GM19395 (cell line): ENCODE data around the gene PARVB.

Source experiments
- ATAC-seq: cut with Tn5 transposase; IDR thresholded peaks from one replicate; pipeline ENCODE4 v1.9.1; 2021; ENCODE audit warnings: mild to moderate bottlenecking, moderate library complexity; ENCODE audit not compliant: unreplicated experiment

The PARVB gene

DNA sequence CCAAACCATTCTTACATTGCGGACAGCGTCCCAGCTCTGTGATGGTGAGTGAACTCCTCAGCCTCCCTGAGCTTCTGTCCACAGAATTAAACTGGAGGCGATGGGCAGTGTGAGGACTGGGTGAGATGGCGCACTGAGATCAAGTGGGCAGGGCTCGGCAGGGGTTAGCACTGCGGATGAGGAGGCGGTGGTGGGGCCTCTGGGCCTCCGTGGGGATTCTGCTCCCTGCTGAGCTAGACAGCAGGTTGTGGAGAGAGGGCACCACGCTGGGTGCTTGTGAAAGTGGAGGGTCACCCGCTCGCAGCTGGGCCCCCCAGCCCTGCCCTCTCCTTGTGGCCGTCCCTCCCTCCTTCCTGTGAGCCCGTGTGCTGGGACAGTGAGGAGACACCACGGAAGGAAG lies 131.0 kb downstream of the PARVB start:
- no peak for ATAC-seq

DNA sequence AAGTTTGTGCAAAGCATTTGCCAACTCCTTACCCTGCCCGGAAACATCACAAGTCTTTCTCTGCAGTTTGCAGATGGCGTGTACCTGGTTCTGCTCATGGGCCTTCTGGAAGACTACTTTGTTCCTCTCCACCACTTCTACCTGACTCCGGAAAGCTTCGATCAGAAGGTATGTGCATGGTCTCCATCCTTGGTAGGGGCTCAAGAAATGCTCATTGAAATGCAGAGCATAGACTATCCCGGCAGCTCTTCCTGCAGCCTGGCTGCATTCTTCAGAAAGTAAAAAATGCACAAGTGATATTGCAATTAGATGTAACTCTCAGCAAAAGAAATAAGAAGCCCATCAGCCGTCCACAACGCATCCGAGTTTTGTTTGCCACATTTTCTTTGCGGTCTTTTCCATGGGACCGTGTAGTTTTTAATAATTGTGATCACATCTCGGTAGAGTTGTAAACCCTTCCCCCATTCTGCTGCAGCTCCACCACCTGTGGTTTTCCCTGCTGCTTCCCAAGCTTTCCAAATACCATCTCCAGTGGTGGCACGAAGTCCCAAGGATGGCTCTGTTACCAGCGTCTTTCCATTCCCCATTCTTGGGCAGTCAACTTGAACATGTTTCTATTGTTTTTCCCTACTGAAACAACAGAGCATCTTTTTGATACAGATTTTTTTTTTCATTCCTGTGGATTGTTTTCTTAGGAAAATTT lies 134.0 kb downstream of the PARVB start:
- ATAC-seq: no peak

DNA sequence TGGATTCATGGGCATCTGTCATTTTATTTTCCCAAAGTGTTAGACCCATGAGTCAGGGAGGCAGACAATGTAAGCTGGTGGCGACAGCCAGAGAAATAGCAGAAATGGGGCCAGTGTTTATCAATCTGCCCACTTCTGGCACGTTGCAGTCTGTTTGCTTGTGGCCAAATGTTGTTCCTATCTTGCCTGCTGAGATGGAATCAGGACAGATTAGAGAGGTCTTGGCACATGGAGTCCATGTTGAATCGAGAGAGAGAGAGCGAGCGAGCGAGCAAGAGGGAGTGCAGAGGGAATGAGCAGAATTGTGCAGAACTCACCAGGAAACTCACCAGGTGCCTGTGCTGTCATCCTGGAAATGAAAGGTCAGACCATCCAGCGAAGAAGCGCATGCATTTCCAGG lies 134.7 kb downstream of the PARVB start:
- ATAC-seq: no peak

DNA sequence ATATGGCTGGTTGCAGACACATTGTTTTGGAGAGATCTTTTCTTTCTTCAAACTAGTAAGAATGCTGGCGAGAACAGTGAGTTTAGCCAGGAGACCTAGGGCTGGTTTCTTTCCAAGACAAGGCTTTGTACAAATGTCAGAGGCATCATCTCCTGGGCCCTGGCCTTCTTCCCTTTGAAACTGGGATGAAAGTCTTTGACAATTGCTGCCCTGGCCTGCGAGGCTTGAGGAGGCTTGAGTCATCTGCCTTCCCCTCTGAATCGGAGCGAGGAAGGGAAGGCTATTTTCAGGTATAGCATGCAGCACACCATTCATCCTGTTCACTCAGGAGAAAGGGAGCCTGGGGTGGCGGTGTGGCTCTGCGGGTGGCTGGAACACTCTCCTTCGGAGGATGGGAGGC lies 135.1 kb downstream of the PARVB start:
- no peak for ATAC-seq

DNA sequence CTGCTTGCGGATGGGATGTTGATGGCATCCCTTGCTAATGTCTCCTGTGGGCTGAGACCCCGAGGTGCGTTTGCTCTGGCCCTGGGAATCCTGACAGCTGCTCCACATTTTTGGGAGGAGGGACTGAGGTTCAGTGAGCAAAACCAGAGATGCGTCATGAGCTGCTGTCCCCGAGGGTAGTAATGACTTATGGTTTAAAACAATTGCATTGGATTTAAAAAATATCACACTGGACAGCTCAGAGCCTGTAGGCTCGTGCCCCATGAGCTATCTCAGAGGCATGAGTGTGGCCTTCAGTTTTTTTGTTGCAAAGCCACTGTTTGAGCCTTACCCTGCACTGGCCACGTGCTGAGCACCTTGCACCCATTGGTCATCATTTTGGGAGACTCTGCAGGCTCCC lies 135.7 kb downstream of the PARVB start:
- ATAC-seq: no peak

DNA sequence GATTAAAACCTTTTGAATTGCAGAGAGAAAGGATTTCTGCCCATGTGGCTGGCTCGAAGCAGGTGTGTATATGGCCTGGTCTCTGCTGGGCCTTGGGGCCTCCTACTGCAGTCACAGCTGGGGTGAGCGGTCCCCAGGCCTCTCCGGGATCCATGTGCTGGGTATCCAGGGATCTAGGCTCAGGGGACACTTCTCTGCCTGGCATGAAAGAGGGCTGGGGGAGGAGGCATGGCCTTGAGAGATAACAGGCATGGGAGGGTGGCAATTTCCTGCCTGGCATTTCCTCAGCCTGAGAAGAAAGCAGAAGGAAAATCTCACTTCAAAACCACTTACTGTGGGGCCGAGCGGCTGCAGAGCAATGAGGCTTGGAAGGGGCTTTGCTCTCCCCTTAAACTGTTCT lies 136.3 kb downstream of the PARVB start:
- no peak for ATAC-seq

DNA sequence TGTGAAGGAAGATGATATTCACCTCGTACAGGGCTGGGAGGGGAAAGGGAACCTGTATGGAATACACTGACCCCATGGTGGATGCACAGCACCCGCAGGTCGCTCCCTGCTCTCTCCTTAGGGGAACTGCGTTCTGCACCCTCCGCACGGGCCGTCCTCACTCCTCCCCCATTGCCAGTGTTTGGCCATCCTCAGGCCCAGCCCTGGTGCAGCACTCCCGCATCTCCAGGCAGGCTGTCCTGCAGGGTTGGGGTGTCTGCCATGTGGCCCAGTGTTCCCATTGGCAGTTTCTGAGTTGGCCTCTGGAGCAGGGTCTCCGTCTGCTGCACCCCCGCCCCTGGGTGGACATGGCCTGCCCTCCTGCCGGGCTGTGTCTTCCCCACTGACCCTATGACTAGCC lies 137.6 kb downstream of the PARVB start:
- ATAC-seq: no peak

DNA sequence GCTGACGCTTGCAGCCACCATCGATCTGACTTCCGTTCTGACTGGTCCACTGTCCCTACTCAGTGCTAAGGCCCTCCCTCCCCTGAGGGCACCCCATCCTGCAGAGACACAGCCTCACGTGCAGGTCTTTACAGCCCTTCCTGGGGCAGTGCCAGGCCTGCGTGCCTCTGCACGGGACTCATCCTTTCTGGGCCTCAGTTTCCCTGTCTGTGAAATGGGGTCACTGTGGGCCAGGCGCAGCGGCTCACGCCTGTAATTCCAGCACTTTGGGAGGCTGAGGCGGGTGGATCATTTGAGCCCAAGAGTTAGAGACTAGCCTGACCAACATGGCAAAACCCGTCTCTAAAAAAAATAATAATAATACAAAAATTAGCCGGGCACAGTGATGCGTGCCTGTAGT lies 138.9 kb downstream of the PARVB start:
- no peak for ATAC-seq

DNA sequence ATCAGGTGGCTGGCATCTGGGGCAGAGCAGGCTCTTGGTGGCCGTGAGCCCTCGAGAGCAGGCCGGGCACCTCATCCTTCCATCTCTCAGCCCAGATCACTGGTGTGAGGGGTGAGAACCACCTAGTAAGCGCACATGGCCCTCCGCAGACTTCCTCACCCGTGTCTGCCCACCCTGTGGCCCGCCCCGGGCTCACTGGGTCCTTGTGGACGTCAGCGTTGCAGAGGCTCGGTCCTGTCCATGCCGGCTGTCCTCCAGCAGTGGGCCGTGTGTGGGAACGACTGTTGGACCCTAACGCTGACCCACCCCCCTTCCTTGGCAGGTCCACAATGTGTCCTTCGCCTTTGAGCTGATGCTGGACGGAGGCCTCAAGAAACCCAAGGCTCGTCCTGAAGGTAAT lies 139.4 kb downstream of the PARVB start:
- ATAC-seq: no peak

DNA sequence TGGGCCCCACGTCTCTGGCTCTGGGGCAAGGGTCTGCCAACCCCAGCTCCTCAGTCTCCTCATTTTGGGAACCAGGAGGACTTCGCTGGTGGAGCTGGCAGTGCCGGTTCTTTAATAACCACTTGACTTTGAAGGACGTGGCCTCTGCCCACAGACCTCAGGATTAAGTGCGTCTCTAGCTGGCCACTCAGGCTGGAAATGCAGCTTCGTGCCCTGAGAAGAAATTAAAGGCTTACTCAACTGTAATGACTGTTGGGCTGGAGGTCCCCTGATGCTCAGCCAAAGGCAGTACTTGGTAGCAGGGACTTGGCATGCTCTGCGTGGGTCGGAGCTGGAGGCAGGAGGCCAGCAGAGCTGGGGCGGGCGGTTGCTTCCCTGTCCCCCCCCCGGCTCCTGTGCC lies 139.9 kb downstream of the PARVB start:
- no peak for ATAC-seq

DNA sequence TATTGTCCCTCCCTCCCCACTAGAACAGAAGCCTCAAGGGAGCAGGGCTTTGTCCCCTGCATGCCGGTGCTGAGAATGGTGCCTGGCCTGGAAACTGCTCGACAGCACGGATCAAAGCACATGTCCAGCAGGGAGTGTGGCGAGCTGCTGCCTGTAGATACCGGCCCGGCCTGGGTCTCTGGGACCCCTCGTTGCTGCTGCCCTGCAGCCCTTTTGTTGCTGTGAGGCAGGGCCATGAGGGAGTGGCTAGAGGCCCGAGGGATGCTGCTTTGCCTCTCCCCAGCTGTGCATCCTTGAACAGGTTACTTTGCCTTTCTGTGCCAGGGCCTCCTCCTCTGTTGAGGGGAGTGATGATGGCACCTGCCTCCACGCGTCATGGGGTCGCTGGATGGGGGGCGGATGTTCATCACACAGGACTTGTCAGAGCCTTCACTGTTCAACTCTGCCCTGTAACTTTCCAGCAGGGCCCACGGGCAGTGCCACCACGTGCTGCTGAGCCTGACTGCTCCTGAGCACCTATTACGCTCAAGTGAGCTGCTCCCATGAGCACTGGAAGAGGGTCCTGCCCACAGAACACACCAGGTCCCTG lies 141.3 kb downstream of the PARVB start:
- no peak for ATAC-seq

DNA sequence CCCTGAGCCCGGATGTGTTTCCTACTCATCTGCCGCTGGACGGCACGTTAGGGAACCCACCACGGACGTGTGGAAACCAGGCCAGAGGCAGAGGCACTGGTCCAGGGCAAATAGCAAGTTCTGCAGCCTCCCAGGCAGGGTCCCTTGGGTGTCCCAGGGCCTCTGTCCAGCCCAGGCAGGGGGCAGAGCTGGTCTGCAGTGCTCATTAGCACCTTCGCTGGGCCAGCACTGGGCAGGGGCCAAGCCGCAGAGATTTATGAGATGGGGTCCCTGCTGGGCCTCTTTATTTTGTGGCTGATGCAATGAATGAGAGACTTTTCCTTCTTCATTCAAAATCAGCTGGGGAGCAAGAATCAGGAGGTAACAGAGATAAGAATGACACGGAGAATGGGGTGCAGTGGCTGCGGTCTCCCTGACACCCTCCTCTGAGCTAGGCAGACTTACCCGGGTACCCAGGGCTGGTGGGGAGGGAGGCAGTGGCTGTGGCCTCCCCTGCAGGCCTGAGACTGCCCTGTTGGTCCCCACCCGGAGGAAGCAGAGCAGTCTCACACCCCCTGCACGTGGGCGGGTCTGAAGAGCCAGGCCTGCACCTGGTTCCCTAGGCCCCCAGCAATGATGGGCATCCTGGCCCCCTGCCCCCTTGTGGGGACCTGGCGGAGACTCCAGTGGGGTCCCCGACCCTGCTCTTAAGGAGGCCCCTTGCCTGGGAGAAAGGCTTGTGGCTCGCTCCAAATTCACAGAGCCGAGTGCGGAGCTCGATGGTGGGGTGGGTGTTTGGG lies 142.6 kb downstream of the PARVB start:
- ATAC-seq: no peak

DNA sequence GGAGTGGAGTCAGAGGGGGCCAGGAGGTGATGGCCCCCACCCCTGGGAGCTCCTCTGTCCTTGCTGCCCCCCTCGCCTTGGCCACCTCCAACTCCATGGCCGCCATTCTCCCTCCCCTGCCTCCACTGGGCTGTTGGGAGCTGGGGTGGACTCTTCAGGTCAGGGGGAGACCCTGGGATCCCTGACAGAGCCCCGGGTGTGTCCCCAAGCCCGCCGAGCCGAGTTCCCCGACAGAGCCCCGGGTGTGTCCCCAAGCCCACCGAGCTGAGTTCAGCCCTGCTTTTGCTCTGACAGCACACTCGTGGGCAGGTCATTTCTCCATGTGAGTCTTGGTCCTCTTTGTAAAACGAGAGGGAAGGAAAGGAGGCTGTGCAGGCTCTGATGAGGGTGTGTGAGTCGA lies 143.4 kb downstream of the PARVB start:
- no peak for ATAC-seq

DNA sequence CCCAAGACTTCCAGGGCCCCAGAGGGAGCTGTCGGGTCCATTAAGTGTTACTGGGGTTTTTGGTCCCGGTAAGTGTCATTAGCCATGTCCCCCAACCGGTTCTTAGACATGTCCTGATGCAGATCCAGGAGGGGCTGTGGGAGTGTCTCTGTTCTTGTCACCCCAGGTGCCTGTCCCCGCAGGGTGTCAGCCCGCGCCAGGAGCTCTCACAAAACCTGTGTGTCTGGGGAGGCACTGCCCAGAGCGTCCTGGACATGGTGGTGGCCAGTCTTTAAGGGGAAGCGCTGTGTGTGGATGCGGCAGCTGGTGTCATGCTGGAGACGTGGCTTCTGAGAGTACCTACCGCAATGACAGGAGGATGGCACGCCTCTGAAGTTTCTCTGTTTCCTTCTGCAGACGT lies 144.1 kb downstream of the PARVB start:
- no peak for ATAC-seq

DNA sequence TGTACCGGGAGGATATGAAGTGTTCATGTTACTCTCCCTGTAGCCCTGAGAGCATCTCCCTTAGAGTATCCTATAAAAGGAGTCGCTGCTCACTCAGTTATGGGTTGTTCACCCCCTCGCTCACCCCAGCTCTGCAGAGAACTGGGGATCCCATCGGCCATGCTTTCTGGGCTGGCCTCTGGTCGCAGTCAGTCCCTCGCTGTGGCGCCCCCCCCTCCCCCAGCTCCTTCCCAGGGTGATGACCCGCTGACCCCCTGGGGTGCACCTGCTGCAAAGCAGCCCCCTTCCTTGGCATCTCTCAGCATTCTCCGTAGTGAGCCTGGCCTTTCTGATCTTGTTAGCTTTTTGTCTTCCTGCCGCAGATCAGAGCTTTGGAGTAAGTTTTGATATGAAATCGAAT lies 146.4 kb downstream of the PARVB start:
- ATAC-seq: no peak

DNA sequence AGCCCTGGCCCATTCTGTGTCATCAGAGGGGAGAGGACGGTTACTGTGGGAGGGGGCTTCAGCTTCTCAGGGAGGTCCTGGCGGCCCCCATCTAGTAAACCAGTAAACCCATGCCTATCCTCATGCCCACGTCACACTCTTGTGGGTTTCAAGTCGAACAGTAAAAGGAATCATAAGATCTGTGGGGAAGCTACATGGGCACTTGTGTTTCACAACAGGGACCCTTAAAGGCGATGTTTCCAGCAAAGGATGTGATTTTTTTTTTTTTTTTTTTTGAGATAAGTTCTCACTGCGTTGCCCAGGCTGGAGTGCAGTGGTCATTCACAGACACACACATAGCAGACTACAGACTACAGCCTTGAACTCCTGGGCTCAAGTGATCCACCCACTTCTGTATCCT lies 147.5 kb downstream of the PARVB start:
- ATAC-seq: no peak

DNA sequence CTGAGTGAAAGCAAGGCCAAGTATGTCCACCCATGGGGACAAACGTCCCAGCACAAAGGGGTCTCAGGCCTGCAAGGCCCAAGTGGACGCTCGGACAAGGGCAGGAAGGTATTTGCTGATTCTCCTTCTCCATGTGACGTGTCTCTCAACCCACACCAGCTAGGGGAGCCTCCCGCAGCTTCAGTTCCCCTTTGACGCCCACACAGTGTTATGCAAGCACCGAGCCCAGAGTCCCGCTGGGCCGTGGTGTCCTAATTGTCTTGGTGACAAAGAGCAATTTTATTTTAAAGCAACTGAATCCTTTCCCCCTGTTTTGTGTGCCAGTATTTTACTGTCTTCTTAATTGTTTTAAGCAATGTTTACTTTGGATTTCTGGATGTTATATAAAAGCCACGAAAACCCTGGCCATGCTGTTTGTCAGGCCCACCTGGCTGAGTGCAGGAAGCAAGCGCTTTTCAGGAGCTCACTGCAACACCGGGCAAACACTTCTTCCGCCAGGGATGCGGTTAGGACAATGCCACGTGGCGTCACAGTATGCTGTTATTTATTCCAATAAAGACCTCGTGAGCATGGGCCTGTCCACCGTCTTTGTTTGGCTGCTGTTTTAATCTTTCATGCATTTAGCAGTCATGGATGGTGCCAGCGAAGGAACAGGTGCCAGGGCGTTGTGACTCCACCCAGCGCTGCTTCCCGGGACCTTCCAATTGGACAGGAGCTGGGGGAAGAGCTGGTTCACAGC lies 148.4 kb downstream of the PARVB start:
- no peak for ATAC-seq

DNA sequence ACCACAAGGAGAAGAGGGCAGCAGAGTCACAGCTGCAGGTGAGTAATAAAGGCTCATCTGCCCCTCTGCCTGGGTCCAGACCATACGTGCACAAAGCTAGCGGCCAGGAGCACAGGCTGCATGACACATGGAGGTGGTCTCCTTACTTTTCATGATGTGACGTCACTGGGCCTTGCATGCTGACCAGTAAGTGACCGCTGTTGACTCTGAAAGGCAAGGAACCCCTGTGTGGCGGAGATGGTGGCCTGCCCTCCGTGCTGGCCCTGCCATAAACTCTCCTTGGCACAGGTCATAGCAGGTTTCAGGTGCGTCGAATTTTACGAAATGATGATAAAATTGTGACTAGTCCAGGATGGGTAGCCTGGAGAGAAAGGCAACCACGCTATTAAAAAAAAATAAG lies 149.1 kb downstream of the PARVB start:
- ATAC-seq: no peak

DNA sequence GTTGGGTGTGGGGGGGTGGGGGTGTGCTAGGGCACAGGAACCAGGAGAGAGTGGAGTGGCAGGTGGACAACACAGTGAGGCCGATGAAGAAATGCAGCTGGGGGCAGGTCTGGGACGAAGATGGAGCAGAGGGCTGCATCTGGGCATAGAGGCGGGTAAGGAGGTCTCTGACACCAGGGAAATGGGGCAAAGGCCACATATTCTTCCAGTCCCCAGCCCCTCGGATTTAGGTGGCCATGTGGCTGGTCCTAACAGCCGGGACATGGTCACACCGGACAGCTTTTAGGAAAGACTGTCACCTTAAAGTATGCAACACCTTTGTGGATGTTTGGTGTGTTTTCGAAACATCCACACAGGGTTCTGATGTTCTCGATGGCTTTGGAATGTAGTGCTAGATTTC lies 151.6 kb downstream of the PARVB start:
- no peak for ATAC-seq

DNA sequence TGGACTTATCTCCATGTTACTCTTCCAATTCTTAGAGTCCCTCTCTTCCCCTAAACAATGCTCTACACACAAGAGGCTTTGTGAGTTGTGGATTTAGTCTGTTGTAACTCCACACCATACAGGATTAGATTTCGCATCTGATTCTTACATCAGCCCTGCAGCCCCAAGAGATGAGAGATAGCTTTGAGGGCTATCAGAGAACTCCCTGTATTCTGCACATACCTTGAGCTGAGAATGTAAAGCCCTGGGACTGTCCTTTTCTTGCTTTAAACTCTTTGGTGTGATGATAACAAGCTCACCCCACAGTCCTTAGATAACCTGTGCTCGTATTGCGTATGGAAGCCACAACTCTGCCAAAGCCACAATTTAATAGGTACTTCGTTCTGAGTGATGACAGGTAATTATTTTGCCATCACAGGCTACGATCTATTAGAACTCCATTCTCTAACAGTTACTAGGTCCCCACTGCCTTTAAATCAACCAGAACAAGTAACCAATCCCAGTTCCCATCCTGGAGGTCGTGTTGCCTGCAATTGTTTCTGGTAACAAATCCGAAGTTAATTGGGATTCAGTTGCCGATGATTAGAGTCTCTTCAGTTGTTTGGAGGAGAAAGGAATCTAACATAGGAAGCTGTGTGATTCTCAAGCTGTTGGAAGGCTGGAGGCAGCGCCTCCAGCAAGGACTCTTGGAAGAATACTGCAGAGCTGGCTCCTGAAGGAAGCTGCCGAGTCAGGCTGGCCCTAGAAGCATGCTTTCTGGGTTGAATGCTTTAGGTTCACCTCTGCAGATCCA lies 155.3 kb downstream of the PARVB start:
- no peak for ATAC-seq
